GM23248 (cell line): ENCODE data around the gene TMEM163.

Experiments used
- EZH2 ChIP-seq: fragments of 200-600 bp; sonication (generic); IDR thresholded peaks from 2 replicates; pipeline ENCODE4 v1.6.1; 2018; ENCODE audit warnings: antibody characterized with exemption, mild to moderate bottlenecking; ENCODE audit not compliant: insufficient read depth, poor library complexity, severe bottlenecking
- EZH2phosphoT487 ChIP-seq: fragments of 200-600 bp; sonication (generic); IDR thresholded peaks from 2 replicates; pipeline ENCODE4 v1.6.1; 2018; ENCODE audit warnings: antibody characterized with exemption, moderate library complexity, mild to moderate bottlenecking, low read depth; ENCODE audit not compliant: insufficient read depth

DNA sequence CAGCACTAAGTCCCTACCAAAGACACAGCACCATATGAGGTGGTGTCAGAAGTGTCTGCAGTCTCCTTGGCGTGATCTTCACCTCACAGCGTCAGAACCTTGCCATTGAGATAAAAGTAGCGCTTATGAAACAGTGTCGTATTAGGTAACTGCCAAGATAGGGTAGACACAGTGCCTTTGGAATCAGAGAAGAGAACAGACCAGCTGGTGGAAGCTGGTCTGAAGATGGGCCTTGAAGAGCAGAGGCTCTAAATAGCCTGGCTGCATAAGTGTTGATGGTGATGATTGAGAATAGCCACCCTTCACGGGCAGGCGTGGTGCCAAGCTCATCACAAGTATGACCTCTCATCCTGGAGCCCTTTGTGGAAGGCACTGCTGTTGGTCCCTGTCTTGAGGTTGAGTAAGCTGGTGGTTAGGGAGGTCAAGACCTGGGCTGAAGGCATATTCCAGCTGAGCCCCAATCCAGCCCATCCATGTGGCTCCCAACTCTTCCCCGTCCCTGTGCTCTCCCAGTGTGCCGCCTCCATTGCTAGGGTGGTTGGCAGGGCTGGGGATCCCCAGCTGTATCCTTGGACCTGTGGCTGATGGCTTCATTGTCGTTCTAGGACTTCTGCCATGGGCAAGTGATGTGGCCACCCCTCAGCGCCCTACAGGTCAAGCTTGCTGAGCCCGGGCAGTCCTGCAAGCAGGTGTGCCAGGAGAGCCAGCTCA is 277.5 kb downstream of the TMEM163 start:
- TF ChIP-seq EZH2 (no peak), EZH2phosphoT487 (no peak)
